GM19025 (cell line): ENCODE results near the gene CARS1.

ENCODE experiments used
- ATAC-seq: cut with Tn5 transposase; IDR thresholded peaks from one replicate; pipeline ENCODE4 v1.9.1; 2021; ENCODE audit warnings: mild to moderate bottlenecking, low read depth, moderate library complexity; ENCODE audit not compliant: unreplicated experiment

The CARS1 gene

GRCh38 chr11:2964782-2965181 lies 92.4 kb downstream of the CARS1 start:
- no peak for ATAC-seq

- ATAC-seq, result no peak
Observed at GRCh38 chr11:2963761-2964160, 93.5 kb downstream of the CARS1 start.

GRCh38 chr11:2963112-2963754 lies 94.0 kb downstream of the CARS1 start:
- ATAC-seq, result no peak

GRCh38 chr11:2961080-2961479 lies 96.1 kb downstream of the CARS1 start:
- no peak for ATAC-seq

GRCh38 chr11:2960139-2960538 lies 97.1 kb downstream of the CARS1 start:
- no peak for ATAC-seq

GRCh38 chr11:2958251-2958650 lies 99.0 kb downstream of the CARS1 start:
- no peak for ATAC-seq

GRCh38 chr11:2955906-2956476 lies 101.2 kb downstream of the CARS1 start:
- ATAC-seq, result no peak

- ATAC-seq, result no peak
Observed at GRCh38 chr11:2954263-2954662, 103.0 kb downstream of the CARS1 start.

- ATAC-seq, result no peak
Observed at GRCh38 chr11:2952290-2952689, 104.9 kb downstream of the CARS1 start.

GRCh38 chr11:2951231-2952110 lies 105.8 kb downstream of the CARS1 start:
- ATAC-seq, result no peak
